GM23338 (cell line): ENCODE results near the gene MYH14. TPM values are rescaled to one million over a fixed set of nuclear protein-coding genes. Genes with fewer than 3 reads are reported as not detected.
A peak's percentile ranks its signal among the peaks of the same experiment; 100 is the strongest.

ENCODE experiments used
- ATAC-seq: fragments of 200-7000 bp; cut with Tn5 transposase; 3 replicates; pipeline ENCODE4 v1.9.1; 2020
- DNase-seq: peaks from one replicate; pipeline ENCODE4 v3.0.0-alpha.2; 2015; ENCODE audit warnings: low spot score
- H2AFZ ChIP-seq: fragments of 200-600 bp; sonication (generic); 2 replicates; pipeline ENCODE4 v1.8.0; 2016; ENCODE audit warnings: antibody characterized with exemption, mild to moderate bottlenecking, moderate library complexity
- H3F3A ChIP-seq: fragments of 200-600 bp; sonication (generic); replicated peaks from 2 replicates; pipeline ENCODE4 v1.8.0; 2017; ENCODE audit warnings: antibody characterized with exemption, mixed run types, low read depth
- H3K27ac ChIP-seq: fragments of 200-600 bp; sonication (generic); 2 replicates; pipeline ENCODE4 v1.6.1; 2016; ENCODE audit warnings: low read depth
- H3K27me3 ChIP-seq: fragments of 200-600 bp; sonication (generic); 2 replicates; pipeline ENCODE4 v1.8.0; 2016; ENCODE audit warnings: mild to moderate bottlenecking, mixed run types, moderate library complexity; ENCODE audit not compliant: insufficient read depth
- H3K36me3 ChIP-seq: fragments of 200-600 bp; sonication (generic); 2 replicates; pipeline ENCODE4 v1.8.0; 2016; ENCODE audit warnings: mild to moderate bottlenecking; ENCODE audit not compliant: insufficient read depth
- H3K4me1 ChIP-seq: fragments of 200-600 bp; sonication (generic); 2 replicates; pipeline ENCODE4 v1.8.0; 2016; ENCODE audit warnings: mild to moderate bottlenecking, moderate library complexity; ENCODE audit not compliant: insufficient read depth
- H3K4me2 ChIP-seq: fragments of 200-600 bp; sonication (generic); 2 replicates; pipeline ENCODE4 v1.7.1; 2017; ENCODE audit warnings: mixed run types
- H3K4me3 ChIP-seq: fragments of 200-600 bp; sonication (generic); 2 replicates; pipeline ENCODE4 v1.6.1; 2016; ENCODE audit warnings: mixed run types
- H3K79me2 ChIP-seq: fragments of 200-600 bp; sonication (generic); replicated peaks from 2 replicates; pipeline ENCODE4 v1.8.0; 2017; ENCODE audit warnings: mild to moderate bottlenecking; ENCODE audit not compliant: insufficient read depth
- H3K9me2 ChIP-seq: fragments of 200-600 bp; sonication (generic); 2 replicates; pipeline ENCODE4 v1.8.0; 2017; ENCODE audit not compliant: insufficient read depth
- H4K20me1 ChIP-seq: fragments of 200-600 bp; sonication (generic); replicated peaks from 2 replicates; pipeline ENCODE4 v1.8.0; 2017; ENCODE audit warnings: mild to moderate bottlenecking; ENCODE audit not compliant: insufficient read depth
- H3K27ac Mint-ChIP-seq: 2 replicates; pipeline ENCODE4 v1.8.0; 2020; ENCODE audit warnings: inconsistent platforms, mild to moderate bottlenecking, moderate library complexity, mixed read lengths
- H3K27me3 Mint-ChIP-seq: 3 replicates; pipeline ENCODE4 v1.8.0; 2022; ENCODE audit warnings: low read depth, mild to moderate bottlenecking, moderate library complexity, mixed read lengths, inconsistent platforms; ENCODE audit not compliant: insufficient read depth, poor library complexity
- H3K36me3 Mint-ChIP-seq: 3 replicates; pipeline ENCODE4 v1.8.0; 2021; ENCODE audit warnings: low read depth, mild to moderate bottlenecking, inconsistent platforms, moderate library complexity, mixed read lengths
- H3K4me1 Mint-ChIP-seq: 3 replicates; pipeline ENCODE4 v1.8.0; 2020; ENCODE audit warnings: mild to moderate bottlenecking, inconsistent platforms, mixed read lengths
- H3K4me3 Mint-ChIP-seq: 3 replicates; pipeline ENCODE4 v1.8.0; 2021; ENCODE audit warnings: moderate library complexity, mild to moderate bottlenecking, inconsistent platforms, mixed read lengths
- H3K9me3 Mint-ChIP-seq: 3 replicates; pipeline ENCODE4 v1.8.0; 2020; ENCODE audit warnings: moderate library complexity, mild to moderate bottlenecking, inconsistent platforms, mixed read lengths
- CREB1 ChIP-seq: fragments of 250-450 bp; sonication (Bioruptor Pico); IDR thresholded peaks from 2 replicates; pipeline ENCODE4 v1.5.0; 2020; ENCODE audit warnings: low read depth, mild to moderate bottlenecking, moderate library complexity
- EZH2 ChIP-seq: fragments of 200-600 bp; sonication (generic); IDR thresholded peaks from one replicate; pipeline ENCODE4 v1.8.0; 2017; ENCODE audit warnings: antibody characterized with exemption, mild to moderate bottlenecking, low read depth; ENCODE audit not compliant: unreplicated experiment
- JUNB ChIP-seq: IDR thresholded peaks from one replicate; pipeline ENCODE4 v1.6.1; 2016; ENCODE audit warnings: antibody characterized with exemption; ENCODE audit not compliant: unreplicated experiment
- NANOG ChIP-seq: IDR thresholded peaks from 2 replicates; pipeline ENCODE4 v1.6.1; 2016; ENCODE audit warnings: antibody characterized with exemption, borderline replicate concordance
- POLR2AphosphoS5 ChIP-seq: IDR thresholded peaks from 2 replicates; pipeline ENCODE4 v1.6.1; 2016; ENCODE audit warnings: antibody characterized with exemption, low read depth
- STAT1 ChIP-seq: IDR thresholded peaks from one replicate; pipeline ENCODE4 v1.6.1; 2016; ENCODE audit warnings: antibody characterized with exemption; ENCODE audit not compliant: unreplicated experiment
- ZNF114 ChIP-seq: fragments of 250-450 bp; sonication (Bioruptor Pico); IDR thresholded peaks from 2 replicates; pipeline ENCODE4 v1.5.0; 2020; ENCODE audit warnings: mild to moderate bottlenecking, moderate library complexity
- ZNF331 ChIP-seq: fragments of 250-450 bp; sonication (Bioruptor Pico); IDR thresholded peaks from 2 replicates; pipeline ENCODE4 v1.5.0; 2020; ENCODE audit warnings: low read depth, mild to moderate bottlenecking, moderate library complexity
- polyA plus RNA-seq: library from polyadenylated mRNA; unstranded; fragments of >200 nt; fragmentation: Nextera tagmentation; extraction: Ambion mirVana; gene quantifications from 2 replicates; pipeline ENCODE4 v1.2.1, GENCODE V29; 2016
- total RNA-seq: library from RNA; depleted of rRNA; stranded (reverse); fragments of >200 nt; shearing (Covaris generic); gene quantifications from 2 replicates; pipeline ENCODE4 v1.2.3, GENCODE V29; 2014
- TF ChIP-seq, protein P1 (sequence below): IDR thresholded peaks from one replicate; pipeline ENCODE4 v1.6.1; 2018; ENCODE audit warnings: antibody characterized with exemption; ENCODE audit not compliant: unreplicated experiment
- TF ChIP-seq, protein P2 (sequence below), 2 experiments: fragments of 200-600 bp in 1 of 2; sonication (generic) in 1 of 2; conservative IDR thresholded peaks; 2 replicates each; pipeline versions ENCODE4 v1.5.1 to v1.6.1; 2016 to 2017; ENCODE audit warnings: antibody characterized with exemption in 2 of 2, low read depth in 2 of 2, mild to moderate bottlenecking in 2 of 2, moderate library complexity in 1 of 2
- TF ChIP-seq, protein P3 (sequence below): IDR thresholded peaks from 2 replicates; pipeline ENCODE4 v1.6.1; 2016; ENCODE audit warnings: antibody characterized with exemption

The MYH14 gene
- total and polyA plus RNA-seq, 2 experiments from 2014 or later: 25.5 to 27.5 TPM

DNA sequence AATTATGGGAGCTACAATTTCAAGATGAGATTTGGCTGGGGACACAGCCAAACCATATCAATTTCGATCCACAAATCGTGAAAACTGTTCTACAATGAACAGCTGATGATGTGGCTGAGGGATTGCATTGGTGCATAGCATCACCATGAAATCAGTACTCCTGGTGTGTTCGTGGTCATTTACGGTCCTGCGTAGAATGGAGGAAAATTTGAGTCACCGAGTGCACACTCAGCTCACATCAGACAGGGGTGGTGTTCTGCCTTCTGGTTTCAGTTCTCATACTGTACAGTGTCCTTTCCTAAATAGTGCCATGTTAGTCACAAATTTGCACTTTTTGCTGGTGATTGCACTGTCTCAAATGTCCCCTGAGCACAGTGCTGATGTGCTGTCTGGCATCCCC is 39.2 kb downstream of the MYH14 start (continued):
- TF ChIP-seq, protein P1, sequence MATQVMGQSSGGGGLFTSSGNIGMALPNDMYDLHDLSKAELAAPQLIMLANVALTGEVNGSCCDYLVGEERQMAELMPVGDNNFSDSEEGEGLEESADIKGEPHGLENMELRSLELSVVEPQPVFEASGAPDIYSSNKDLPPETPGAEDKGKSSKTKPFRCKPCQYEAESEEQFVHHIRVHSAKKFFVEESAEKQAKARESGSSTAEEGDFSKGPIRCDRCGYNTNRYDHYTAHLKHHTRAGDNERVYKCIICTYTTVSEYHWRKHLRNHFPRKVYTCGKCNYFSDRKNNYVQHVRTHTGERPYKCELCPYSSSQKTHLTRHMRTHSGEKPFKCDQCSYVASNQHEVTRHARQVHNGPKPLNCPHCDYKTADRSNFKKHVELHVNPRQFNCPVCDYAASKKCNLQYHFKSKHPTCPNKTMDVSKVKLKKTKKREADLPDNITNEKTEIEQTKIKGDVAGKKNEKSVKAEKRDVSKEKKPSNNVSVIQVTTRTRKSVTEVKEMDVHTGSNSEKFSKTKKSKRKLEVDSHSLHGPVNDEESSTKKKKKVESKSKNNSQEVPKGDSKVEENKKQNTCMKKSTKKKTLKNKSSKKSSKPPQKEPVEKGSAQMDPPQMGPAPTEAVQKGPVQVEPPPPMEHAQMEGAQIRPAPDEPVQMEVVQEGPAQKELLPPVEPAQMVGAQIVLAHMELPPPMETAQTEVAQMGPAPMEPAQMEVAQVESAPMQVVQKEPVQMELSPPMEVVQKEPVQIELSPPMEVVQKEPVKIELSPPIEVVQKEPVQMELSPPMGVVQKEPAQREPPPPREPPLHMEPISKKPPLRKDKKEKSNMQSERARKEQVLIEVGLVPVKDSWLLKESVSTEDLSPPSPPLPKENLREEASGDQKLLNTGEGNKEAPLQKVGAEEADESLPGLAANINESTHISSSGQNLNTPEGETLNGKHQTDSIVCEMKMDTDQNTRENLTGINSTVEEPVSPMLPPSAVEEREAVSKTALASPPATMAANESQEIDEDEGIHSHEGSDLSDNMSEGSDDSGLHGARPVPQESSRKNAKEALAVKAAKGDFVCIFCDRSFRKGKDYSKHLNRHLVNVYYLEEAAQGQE: no peak
- no peak for TF ChIP-seq ZNF331
- no peak for TF ChIP-seq CREB1
- no peak for TF ChIP-seq NANOG
- TF ChIP-seq EZH2: no peak
- no peak for TF ChIP-seq POLR2AphosphoS5

DNA sequence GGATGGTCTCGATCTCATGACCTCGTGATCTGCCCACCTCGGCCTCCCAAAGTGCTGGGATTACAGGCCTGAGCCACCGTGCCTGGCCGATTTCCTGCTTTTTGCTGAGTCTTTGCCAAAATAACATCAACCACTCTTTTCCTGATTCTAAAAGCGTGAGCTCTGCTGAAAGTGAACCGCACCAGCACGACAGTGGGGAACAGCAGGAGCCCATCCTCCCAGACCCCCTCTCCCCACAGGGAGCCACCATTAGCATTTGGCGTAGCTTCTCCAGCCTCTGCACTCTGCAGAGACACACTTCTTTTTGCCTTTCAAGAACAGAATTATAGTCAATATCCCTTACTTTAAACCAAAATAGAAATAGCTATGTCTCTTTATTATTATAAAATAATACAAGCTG is 41.3 kb downstream of the MYH14 start:
- Histone ChIP-seq H3K4me3 (no peak overlapping the region), H3K4me2 (peak overlapping the region; percentile 65), H2AFZ (no peak overlapping the region), H3K27ac (peak overlapping the region; percentile 92), H3K36me3 (no peaks in the 10 kb centered on the region), H3F3A (0 out of 2 replicates have a peak, but pooled peaks cover 6% of the 10 kb centered on the region), H3K9me2 (no peaks in the 10 kb centered on the region), H3K27me3 (no peaks in the 10 kb centered on the region), H3K4me1 (peaks cover 19% of the 10 kb centered on the region), H3K79me2 (no peaks in the 10 kb centered on the region), H4K20me1 (no peaks in the 10 kb centered on the region)
- Mint-ChIP-seq H3K36me3 (peaks cover 53% of the 10 kb centered on the region), H3K27me3 (peaks cover 15% of the 10 kb centered on the region), H3K4me1 (no peaks in the 10 kb centered on the region), H3K9me3 (peaks cover 97% of the 10 kb centered on the region), H3K4me3 (no peak overlapping the region), H3K27ac (no peak overlapping the region)
- no peak for ATAC-seq
- peak; percentile 53 for DNase-seq
- TF ChIP-seq ZNF114: no peak

DNA sequence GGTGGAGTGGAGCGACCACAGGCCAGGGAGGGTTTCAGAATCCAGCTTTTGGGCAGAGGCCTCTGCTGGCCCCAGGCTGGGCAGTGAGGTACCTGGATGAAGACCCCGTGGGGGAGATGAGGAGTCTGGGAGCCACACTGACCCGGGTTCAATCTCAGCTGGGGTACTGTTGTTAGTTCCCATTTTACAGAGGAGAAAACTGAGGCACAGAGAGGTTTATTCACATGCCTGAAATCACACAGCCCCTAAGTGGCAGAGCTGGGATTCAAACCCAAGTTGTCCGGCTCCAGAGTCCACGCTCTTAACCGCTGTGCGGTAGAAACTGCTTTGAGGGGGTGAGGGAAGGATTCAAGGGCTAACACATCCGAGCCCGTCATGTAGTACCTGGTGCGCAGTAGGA is 45.0 kb downstream of the MYH14 start:
- Histone ChIP-seq H3K9me2 (no peaks in the 10 kb centered on the region), H3K79me2 (no peaks in the 10 kb centered on the region), H3K27ac (no peak overlapping the region), H3K4me2 (no peak overlapping the region), H3K4me1 (peaks cover 19% of the 10 kb centered on the region), H3K36me3 (peaks cover 9% of the 10 kb centered on the region), H2AFZ (no peak overlapping the region), H4K20me1 (no peaks in the 10 kb centered on the region), H3F3A (0 out of 2 replicates have a peak, but pooled peaks cover 6% of the 10 kb centered on the region), H3K4me3 (no peak overlapping the region), H3K27me3 (no peaks in the 10 kb centered on the region)
- Mint-ChIP-seq H3K27ac (no peak overlapping the region), H3K27me3 (peaks cover 10% of the 10 kb centered on the region), H3K9me3 (peaks cover 97% of the 10 kb centered on the region), H3K4me1 (no peaks in the 10 kb centered on the region), H3K36me3 (peaks cover 55% of the 10 kb centered on the region), H3K4me3 (no peak overlapping the region)
- no peak for TF ChIP-seq EZH2
- TF ChIP-seq JUNB: no peak
- TF ChIP-seq, protein P2, sequence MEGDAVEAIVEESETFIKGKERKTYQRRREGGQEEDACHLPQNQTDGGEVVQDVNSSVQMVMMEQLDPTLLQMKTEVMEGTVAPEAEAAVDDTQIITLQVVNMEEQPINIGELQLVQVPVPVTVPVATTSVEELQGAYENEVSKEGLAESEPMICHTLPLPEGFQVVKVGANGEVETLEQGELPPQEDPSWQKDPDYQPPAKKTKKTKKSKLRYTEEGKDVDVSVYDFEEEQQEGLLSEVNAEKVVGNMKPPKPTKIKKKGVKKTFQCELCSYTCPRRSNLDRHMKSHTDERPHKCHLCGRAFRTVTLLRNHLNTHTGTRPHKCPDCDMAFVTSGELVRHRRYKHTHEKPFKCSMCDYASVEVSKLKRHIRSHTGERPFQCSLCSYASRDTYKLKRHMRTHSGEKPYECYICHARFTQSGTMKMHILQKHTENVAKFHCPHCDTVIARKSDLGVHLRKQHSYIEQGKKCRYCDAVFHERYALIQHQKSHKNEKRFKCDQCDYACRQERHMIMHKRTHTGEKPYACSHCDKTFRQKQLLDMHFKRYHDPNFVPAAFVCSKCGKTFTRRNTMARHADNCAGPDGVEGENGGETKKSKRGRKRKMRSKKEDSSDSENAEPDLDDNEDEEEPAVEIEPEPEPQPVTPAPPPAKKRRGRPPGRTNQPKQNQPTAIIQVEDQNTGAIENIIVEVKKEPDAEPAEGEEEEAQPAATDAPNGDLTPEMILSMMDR (conservative IDR thresholded peaks at IDR 0.05; ENCODE audit: low read depth in 2 of 2): no peak
- TF ChIP-seq ZNF331: no peak
- TF ChIP-seq ZNF114: no peak
- TF ChIP-seq STAT1: no peak
- TF ChIP-seq, protein P3, sequence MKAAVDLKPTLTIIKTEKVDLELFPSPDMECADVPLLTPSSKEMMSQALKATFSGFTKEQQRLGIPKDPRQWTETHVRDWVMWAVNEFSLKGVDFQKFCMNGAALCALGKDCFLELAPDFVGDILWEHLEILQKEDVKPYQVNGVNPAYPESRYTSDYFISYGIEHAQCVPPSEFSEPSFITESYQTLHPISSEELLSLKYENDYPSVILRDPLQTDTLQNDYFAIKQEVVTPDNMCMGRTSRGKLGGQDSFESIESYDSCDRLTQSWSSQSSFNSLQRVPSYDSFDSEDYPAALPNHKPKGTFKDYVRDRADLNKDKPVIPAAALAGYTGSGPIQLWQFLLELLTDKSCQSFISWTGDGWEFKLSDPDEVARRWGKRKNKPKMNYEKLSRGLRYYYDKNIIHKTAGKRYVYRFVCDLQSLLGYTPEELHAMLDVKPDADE: no peak
- DNase-seq (no peak), ATAC-seq (no peak)
